Nephron progenitor cell (in vitro differentiated cells): ENCODE data around the gene CDC20.

Experiments used
- DNase-seq: peaks from one replicate; pipeline ENCODE4 v3.0.0; 2021
- H3K27ac Mint-ChIP-seq: 2 replicates; pipeline ENCODE4 v1.8.0; 2021; ENCODE audit warnings: mild to moderate bottlenecking, moderate library complexity, mixed read lengths
- H3K27me3 Mint-ChIP-seq: 2 replicates; pipeline ENCODE4 v1.8.0; 2021; ENCODE audit warnings: mild to moderate bottlenecking, low read depth, mixed read lengths; ENCODE audit not compliant: poor library complexity
- H3K36me3 Mint-ChIP-seq: 2 replicates; pipeline ENCODE4 v1.8.0; 2021; ENCODE audit warnings: low read depth, mixed read lengths
- H3K4me1 Mint-ChIP-seq: 2 replicates; pipeline ENCODE4 v1.8.0; 2021; ENCODE audit warnings: mixed read lengths
- H3K4me3 Mint-ChIP-seq: 2 replicates; pipeline ENCODE4 v1.8.0; 2021; ENCODE audit warnings: mild to moderate bottlenecking, moderate library complexity, mixed read lengths
- H3K9me3 Mint-ChIP-seq: 2 replicates; pipeline ENCODE4 v1.8.0; 2021; ENCODE audit warnings: mild to moderate bottlenecking, moderate library complexity, mixed read lengths
- TF ChIP-seq, protein P1 (sequence below): fragments of 200-600 bp; sonication (generic); IDR thresholded peaks from 2 replicates; pipeline ENCODE4 v1.5.0; 2021; ENCODE audit warnings: antibody characterized with exemption

The CDC20 gene

DNA sequence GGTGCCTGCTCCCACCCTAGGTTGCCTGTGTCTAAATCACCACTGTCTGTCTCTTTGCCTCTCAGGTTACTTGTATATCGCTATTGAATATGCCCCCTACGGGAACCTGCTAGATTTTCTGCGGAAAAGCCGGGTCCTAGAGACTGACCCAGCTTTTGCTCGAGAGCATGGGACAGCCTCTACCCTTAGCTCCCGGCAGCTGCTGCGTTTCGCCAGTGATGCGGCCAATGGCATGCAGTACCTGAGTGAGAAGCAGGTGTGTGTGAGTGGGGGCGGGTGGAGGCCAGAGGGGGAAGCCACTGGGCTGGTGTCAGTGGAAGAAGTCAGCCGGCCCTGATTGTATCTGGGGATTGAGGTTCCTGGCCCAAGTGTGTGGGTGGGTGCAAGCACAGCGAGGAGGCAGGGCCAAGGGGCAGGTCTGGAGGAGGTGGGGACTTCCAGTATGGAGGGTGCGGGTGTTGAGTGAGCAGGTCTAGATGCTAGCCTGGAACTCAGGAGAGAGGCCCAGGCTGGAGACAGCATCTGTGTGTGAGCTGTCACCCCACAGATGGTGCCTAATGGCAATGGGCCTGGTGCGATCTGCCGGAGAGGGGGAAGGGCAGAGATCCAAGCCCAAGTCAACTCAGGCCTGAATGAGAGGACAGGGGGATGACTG lies 40.8 kb upstream of the CDC20 start:
- peaks cover 34% of the 10 kb centered on the region for H3K4me1 Mint-ChIP-seq
- TF ChIP-seq, protein P1, sequence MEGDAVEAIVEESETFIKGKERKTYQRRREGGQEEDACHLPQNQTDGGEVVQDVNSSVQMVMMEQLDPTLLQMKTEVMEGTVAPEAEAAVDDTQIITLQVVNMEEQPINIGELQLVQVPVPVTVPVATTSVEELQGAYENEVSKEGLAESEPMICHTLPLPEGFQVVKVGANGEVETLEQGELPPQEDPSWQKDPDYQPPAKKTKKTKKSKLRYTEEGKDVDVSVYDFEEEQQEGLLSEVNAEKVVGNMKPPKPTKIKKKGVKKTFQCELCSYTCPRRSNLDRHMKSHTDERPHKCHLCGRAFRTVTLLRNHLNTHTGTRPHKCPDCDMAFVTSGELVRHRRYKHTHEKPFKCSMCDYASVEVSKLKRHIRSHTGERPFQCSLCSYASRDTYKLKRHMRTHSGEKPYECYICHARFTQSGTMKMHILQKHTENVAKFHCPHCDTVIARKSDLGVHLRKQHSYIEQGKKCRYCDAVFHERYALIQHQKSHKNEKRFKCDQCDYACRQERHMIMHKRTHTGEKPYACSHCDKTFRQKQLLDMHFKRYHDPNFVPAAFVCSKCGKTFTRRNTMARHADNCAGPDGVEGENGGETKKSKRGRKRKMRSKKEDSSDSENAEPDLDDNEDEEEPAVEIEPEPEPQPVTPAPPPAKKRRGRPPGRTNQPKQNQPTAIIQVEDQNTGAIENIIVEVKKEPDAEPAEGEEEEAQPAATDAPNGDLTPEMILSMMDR, result no peak
- peaks cover 10% of the 10 kb centered on the region for H3K27me3 Mint-ChIP-seq
- H3K36me3 Mint-ChIP-seq, result no peaks in the 10 kb centered on the region
- H3K27ac Mint-ChIP-seq, result peak overlapping the region; percentile 84
- no peak for DNase-seq
- no peak overlapping the region for H3K4me3 Mint-ChIP-seq
- no peaks in the 10 kb centered on the region for H3K9me3 Mint-ChIP-seq

DNA sequence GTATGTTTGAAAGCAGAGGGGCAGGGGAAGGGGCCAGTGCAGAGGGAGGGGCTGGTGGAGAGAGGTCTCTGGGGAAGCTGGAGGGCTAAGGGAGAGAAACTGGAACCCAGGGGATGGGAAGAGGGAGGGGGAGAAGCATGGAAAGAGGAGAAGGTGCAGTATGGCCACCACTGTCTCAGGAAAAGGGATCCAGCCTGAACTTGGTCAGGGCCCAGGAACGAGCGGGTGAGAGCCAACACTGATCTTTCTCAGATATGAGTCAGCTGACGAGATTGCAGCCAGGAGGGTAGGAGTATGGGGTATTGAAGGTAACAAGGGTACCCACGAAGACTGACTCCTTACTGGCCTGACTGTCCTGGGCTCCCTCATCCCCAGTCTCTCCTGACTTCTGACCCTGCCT lies 40.0 kb upstream of the CDC20 start:
- TF ChIP-seq, protein P1, result no peak
- H3K27ac Mint-ChIP-seq, result no peak overlapping the region
- H3K4me3 Mint-ChIP-seq, result no peak overlapping the region
- DNase-seq, result no peak
- peaks cover 34% of the 10 kb centered on the region for H3K4me1 Mint-ChIP-seq
- H3K27me3 Mint-ChIP-seq, result peaks cover 12% of the 10 kb centered on the region
- no peaks in the 10 kb centered on the region for H3K36me3 Mint-ChIP-seq
- no peaks in the 10 kb centered on the region for H3K9me3 Mint-ChIP-seq

DNA sequence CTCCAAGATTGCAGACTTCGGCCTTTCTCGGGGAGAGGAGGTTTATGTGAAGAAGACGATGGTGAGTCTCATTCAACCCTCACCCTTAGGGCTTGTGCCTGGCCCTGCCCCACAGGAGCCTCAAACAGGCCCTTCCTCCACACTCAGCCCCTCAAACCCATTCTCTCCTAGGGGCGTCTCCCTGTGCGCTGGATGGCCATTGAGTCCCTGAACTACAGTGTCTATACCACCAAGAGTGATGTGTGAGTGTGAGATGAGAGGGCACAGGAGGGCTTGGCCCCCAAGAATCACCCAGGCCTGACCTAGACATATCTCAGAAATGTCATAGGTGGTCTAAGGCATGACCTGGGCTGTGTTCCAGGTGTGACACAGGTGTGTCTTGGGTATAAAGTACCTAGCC lies 39.5 kb upstream of the CDC20 start:
- no peaks in the 10 kb centered on the region for H3K36me3 Mint-ChIP-seq
- DNase-seq, result no peak
- H3K9me3 Mint-ChIP-seq, result peaks cover 2% of the 10 kb centered on the region
- H3K4me1 Mint-ChIP-seq, result peaks cover 34% of the 10 kb centered on the region
- TF ChIP-seq, protein P1, result no peak
- no peak overlapping the region for H3K4me3 Mint-ChIP-seq
- peak overlapping the region; percentile 13 for H3K27ac Mint-ChIP-seq
- H3K27me3 Mint-ChIP-seq, result peaks cover 12% of the 10 kb centered on the region

DNA sequence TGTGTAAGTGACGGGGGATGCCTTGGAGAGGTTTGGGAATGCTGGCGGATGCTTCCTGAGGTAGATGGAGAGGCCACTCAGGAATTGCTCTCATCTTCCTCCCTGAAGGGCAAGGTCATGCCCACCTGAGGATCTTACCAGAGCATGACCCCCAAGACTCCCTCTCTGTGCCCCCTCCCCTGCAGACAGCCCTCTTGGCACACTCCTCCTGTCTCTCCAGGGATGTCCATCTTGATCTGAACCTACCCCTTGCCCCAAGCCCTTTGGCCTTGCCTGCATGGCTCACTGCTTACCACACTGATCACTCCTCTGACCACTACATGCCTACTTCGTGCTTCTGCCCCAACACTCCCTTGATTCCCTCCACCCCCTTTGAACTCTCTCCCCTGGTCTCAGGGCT lies 39.0 kb upstream of the CDC20 start:
- H3K9me3 Mint-ChIP-seq, result peaks cover 7% of the 10 kb centered on the region

DNA sequence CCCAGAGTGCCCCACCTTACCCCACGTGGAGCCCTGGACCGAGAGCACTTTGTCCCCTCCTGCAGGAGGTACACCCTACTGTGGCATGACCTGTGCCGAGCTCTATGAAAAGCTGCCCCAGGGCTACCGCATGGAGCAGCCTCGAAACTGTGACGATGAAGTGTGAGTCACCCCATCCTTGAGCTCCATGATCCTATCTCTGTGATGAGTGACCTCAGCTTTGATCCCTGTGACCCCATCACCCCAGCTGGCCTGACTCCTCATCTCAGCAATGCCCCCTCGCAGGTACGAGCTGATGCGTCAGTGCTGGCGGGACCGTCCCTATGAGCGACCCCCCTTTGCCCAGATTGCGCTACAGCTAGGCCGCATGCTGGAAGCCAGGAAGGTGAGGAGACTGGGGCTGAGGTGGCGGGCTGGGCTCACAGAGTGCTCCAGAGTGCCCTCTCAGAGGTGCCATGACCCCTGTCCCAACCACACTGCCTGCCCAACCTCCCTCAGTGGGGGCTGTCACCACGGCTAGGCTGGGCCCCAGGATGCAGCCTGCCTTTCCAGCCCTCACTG lies 37.4 kb upstream of the CDC20 start:
- Mint-ChIP-seq H3K9me3 (peaks cover 22% of the 10 kb centered on the region), H3K4me3 (no peak overlapping the region), H3K4me1 (peaks cover 30% of the 10 kb centered on the region), H3K27me3 (peaks cover 8% of the 10 kb centered on the region), H3K36me3 (peaks cover 8% of the 10 kb centered on the region), H3K27ac (no peak overlapping the region)
- DNase-seq, result no peak
- TF ChIP-seq, protein P1, result no peak

More for the DNA sequence above, 39.0 kb upstream of the CDC20 start:
- Mint-ChIP-seq H3K36me3 (peaks cover 4% of the 10 kb centered on the region), H3K4me3 (no peak overlapping the region), H3K27me3 (peaks cover 12% of the 10 kb centered on the region), H3K27ac (peak overlapping the region; percentile 13), H3K4me1 (peaks cover 33% of the 10 kb centered on the region)
- DNase-seq, result no peak
- TF ChIP-seq, protein P1, result no peak

DNA sequence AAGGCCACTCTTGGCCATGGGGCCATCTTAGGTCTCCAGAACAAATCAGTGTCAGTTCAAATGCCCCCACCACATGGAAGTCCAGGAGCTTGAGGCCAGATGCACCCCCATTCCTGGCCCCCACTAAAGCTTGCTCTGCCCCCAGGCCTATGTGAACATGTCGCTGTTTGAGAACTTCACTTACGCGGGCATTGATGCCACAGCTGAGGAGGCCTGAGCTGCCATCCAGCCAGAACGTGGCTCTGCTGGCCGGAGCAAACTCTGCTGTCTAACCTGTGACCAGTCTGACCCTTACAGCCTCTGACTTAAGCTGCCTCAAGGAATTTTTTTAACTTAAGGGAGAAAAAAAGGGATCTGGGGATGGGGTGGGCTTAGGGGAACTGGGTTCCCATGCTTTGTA lies 36.3 kb upstream of the CDC20 start:
- peaks cover 22% of the 10 kb centered on the region for H3K4me1 Mint-ChIP-seq
- TF ChIP-seq, protein P1, result no peak
- peaks cover 8% of the 10 kb centered on the region for H3K27me3 Mint-ChIP-seq
- peaks cover 31% of the 10 kb centered on the region for H3K9me3 Mint-ChIP-seq
- DNase-seq, result no peak
- H3K36me3 Mint-ChIP-seq, result peaks cover 8% of the 10 kb centered on the region
- no peak overlapping the region for H3K4me3 Mint-ChIP-seq
- H3K27ac Mint-ChIP-seq, result no peak overlapping the region
